Measurements from ENCODE around the gene IMPDH1.

GRCh38 chr7:128349466-128349825 is 60.3 kb downstream of the IMPDH1 start:
- TF ChIP-seq GATA2 (IDR thresholded peaks at IDR 0.05; ENCODE audit: low read depth, low read length), result no peak
- TF ChIP-seq GATA3 (IDR thresholded peaks at IDR 0.05; ENCODE audit: low read depth, low read length), result no peak

Measured in SH-SY5Y (cell line).